ENCODE results near the gene EVL.
A peak's percentile ranks its signal among the peaks of the same experiment; 100 is the strongest.

EVL gene

GRCh38 chr14:100118396-100119011 lies 53.3 kb downstream of the EVL start:
- H3K27ac ChIP-seq (ENCODE audit: low read depth, low read length), result no peak overlapping the region
- no peaks in the 10 kb centered on the region for H3K27me3 ChIP-seq (ENCODE audit: insufficient read depth, low read length)
- H3K4me3 ChIP-seq (ENCODE audit: low read depth, low read length), result no peak overlapping the region
- no peaks in the 10 kb centered on the region for H3K36me3 ChIP-seq (ENCODE audit: insufficient read depth, low read length)
- no peaks in the 10 kb centered on the region for H3K4me1 ChIP-seq (ENCODE audit: control insufficient read depth, insufficient read depth, low read length, unreplicated experiment)
- no peaks in the 10 kb centered on the region for H3K79me2 ChIP-seq (ENCODE audit: control insufficient read depth, insufficient read depth, low read length, unreplicated experiment)
- H2AFZ ChIP-seq (ENCODE audit: low read length, unreplicated experiment), result no peak overlapping the region

GRCh38 chr14:100119251-100119650 lies 54.0 kb downstream of the EVL start:
- Histone ChIP-seq H3K36me3 (ENCODE audit: insufficient read depth, low read length) (no peaks in the 10 kb centered on the region), H3K79me2 (ENCODE audit: control insufficient read depth, insufficient read depth, low read length, unreplicated experiment) (no peaks in the 10 kb centered on the region), H3K4me3 (ENCODE audit: low read depth, low read length) (no peak overlapping the region), H3K27me3 (ENCODE audit: insufficient read depth, low read length) (no peaks in the 10 kb centered on the region), H2AFZ (ENCODE audit: low read length, unreplicated experiment) (no peak overlapping the region), H3K27ac (ENCODE audit: low read depth, low read length) (no peak overlapping the region), H3K4me1 (ENCODE audit: control insufficient read depth, insufficient read depth, low read length, unreplicated experiment) (no peaks in the 10 kb centered on the region)

GRCh38 chr14:100120522-100121269 lies 55.5 kb downstream of the EVL start:
- H3K27ac ChIP-seq (ENCODE audit: low read depth, low read length), result no peak overlapping the region
- H2AFZ ChIP-seq (ENCODE audit: low read length, unreplicated experiment), result no peak overlapping the region
- no peaks in the 10 kb centered on the region for H3K27me3 ChIP-seq (ENCODE audit: insufficient read depth, low read length)
- H3K4me3 ChIP-seq (ENCODE audit: low read depth, low read length), result no peak overlapping the region
- no peaks in the 10 kb centered on the region for H3K79me2 ChIP-seq (ENCODE audit: control insufficient read depth, insufficient read depth, low read length, unreplicated experiment)
- no peaks in the 10 kb centered on the region for H3K4me1 ChIP-seq (ENCODE audit: control insufficient read depth, insufficient read depth, low read length, unreplicated experiment)
- H3K36me3 ChIP-seq (ENCODE audit: insufficient read depth, low read length), result no peaks in the 10 kb centered on the region

- no peak overlapping the region for H2AFZ ChIP-seq (ENCODE audit: low read length, unreplicated experiment)
- H3K27ac ChIP-seq (ENCODE audit: low read depth, low read length), result no peak overlapping the region
- no peaks in the 10 kb centered on the region for H3K79me2 ChIP-seq (ENCODE audit: control insufficient read depth, insufficient read depth, low read length, unreplicated experiment)
- no peaks in the 10 kb centered on the region for H3K36me3 ChIP-seq (ENCODE audit: insufficient read depth, low read length)
- no peaks in the 10 kb centered on the region for H3K27me3 ChIP-seq (ENCODE audit: insufficient read depth, low read length)
- no peak overlapping the region for H3K4me3 ChIP-seq (ENCODE audit: low read depth, low read length)
- no peaks in the 10 kb centered on the region for H3K4me1 ChIP-seq (ENCODE audit: control insufficient read depth, insufficient read depth, low read length, unreplicated experiment)
Observed at GRCh38 chr14:100121643-100122480, 56.6 kb downstream of the EVL start.

GRCh38 chr14:100122481-100123223 lies 57.4 kb downstream of the EVL start:
- no peaks in the 10 kb centered on the region for H3K27me3 ChIP-seq (ENCODE audit: insufficient read depth, low read length)
- H3K79me2 ChIP-seq (ENCODE audit: control insufficient read depth, insufficient read depth, low read length, unreplicated experiment), result no peaks in the 10 kb centered on the region
- no peaks in the 10 kb centered on the region for H3K4me1 ChIP-seq (ENCODE audit: control insufficient read depth, insufficient read depth, low read length, unreplicated experiment)
- no peak overlapping the region for H2AFZ ChIP-seq (ENCODE audit: low read length, unreplicated experiment)
- no peak overlapping the region for H3K4me3 ChIP-seq (ENCODE audit: low read depth, low read length)
- no peak overlapping the region for H3K27ac ChIP-seq (ENCODE audit: low read depth, low read length)
- no peaks in the 10 kb centered on the region for H3K36me3 ChIP-seq (ENCODE audit: insufficient read depth, low read length)

GRCh38 chr14:100123618-100124017 lies 58.4 kb downstream of the EVL start:
- H3K27ac ChIP-seq (ENCODE audit: low read depth, low read length), result no peak overlapping the region
- no peaks in the 10 kb centered on the region for H3K79me2 ChIP-seq (ENCODE audit: control insufficient read depth, insufficient read depth, low read length, unreplicated experiment)

GRCh38 chr14:100124551-100125088 lies 59.4 kb downstream of the EVL start:
- no peak overlapping the region for H3K27ac ChIP-seq (ENCODE audit: low read depth, low read length)
- peaks cover 12% of the 10 kb centered on the region for H3K4me1 ChIP-seq (ENCODE audit: control insufficient read depth, insufficient read depth, low read length, unreplicated experiment)
- H3K27me3 ChIP-seq (ENCODE audit: insufficient read depth, low read length), result no peaks in the 10 kb centered on the region
- no peak overlapping the region for H3K4me3 ChIP-seq (ENCODE audit: low read depth, low read length)
- no peaks in the 10 kb centered on the region for H3K36me3 ChIP-seq (ENCODE audit: insufficient read depth, low read length)
- H3K79me2 ChIP-seq (ENCODE audit: control insufficient read depth, insufficient read depth, low read length, unreplicated experiment), result no peaks in the 10 kb centered on the region
- H2AFZ ChIP-seq (ENCODE audit: low read length, unreplicated experiment), result no peak overlapping the region

More at GRCh38 chr14:100123618-100124017, 58.4 kb downstream of the EVL start:
- Histone ChIP-seq H2AFZ (ENCODE audit: low read length, unreplicated experiment) (no peak overlapping the region), H3K27me3 (ENCODE audit: insufficient read depth, low read length) (no peaks in the 10 kb centered on the region), H3K4me3 (ENCODE audit: low read depth, low read length) (no peak overlapping the region), H3K36me3 (ENCODE audit: insufficient read depth, low read length) (no peaks in the 10 kb centered on the region), H3K4me1 (ENCODE audit: control insufficient read depth, insufficient read depth, low read length, unreplicated experiment) (peaks cover 2% of the 10 kb centered on the region)

- no peaks in the 10 kb centered on the region for H3K27me3 ChIP-seq (ENCODE audit: insufficient read depth, low read length)
- H3K4me1 ChIP-seq (ENCODE audit: control insufficient read depth, insufficient read depth, low read length, unreplicated experiment), result peaks cover 12% of the 10 kb centered on the region
Observed at GRCh38 chr14:100126401-100126800, 61.2 kb downstream of the EVL start.

GRCh38 chr14:100127853-100128455 lies 62.7 kb downstream of the EVL start:
- H3K27ac ChIP-seq (ENCODE audit: low read depth, low read length), result no peak overlapping the region
- H3K79me2 ChIP-seq (ENCODE audit: control insufficient read depth, insufficient read depth, low read length, unreplicated experiment), result no peaks in the 10 kb centered on the region
- H3K4me3 ChIP-seq (ENCODE audit: low read depth, low read length), result no peak overlapping the region
- H3K27me3 ChIP-seq (ENCODE audit: insufficient read depth, low read length), result no peaks in the 10 kb centered on the region
- peaks cover 24% of the 10 kb centered on the region for H3K4me1 ChIP-seq (ENCODE audit: control insufficient read depth, insufficient read depth, low read length, unreplicated experiment)
- no peaks in the 10 kb centered on the region for H3K36me3 ChIP-seq (ENCODE audit: insufficient read depth, low read length)
- no peak overlapping the region for H2AFZ ChIP-seq (ENCODE audit: low read length, unreplicated experiment)

More at GRCh38 chr14:100126401-100126800, 61.2 kb downstream of the EVL start:
- Histone ChIP-seq H3K79me2 (ENCODE audit: control insufficient read depth, insufficient read depth, low read length, unreplicated experiment) (no peaks in the 10 kb centered on the region), H3K36me3 (ENCODE audit: insufficient read depth, low read length) (no peaks in the 10 kb centered on the region), H3K27ac (ENCODE audit: low read depth, low read length) (no peak overlapping the region), H3K4me3 (ENCODE audit: low read depth, low read length) (no peak overlapping the region), H2AFZ (ENCODE audit: low read length, unreplicated experiment) (no peak overlapping the region)

GRCh38 chr14:100128688-100129087 lies 63.5 kb downstream of the EVL start:
- no peaks in the 10 kb centered on the region for H3K36me3 ChIP-seq (ENCODE audit: insufficient read depth, low read length)
- H3K27me3 ChIP-seq (ENCODE audit: insufficient read depth, low read length), result no peaks in the 10 kb centered on the region
- H3K4me1 ChIP-seq (ENCODE audit: control insufficient read depth, insufficient read depth, low read length, unreplicated experiment), result peaks cover 24% of the 10 kb centered on the region

More at GRCh38 chr14:100128688-100129087, 63.5 kb downstream of the EVL start:
- no peaks in the 10 kb centered on the region for H3K79me2 ChIP-seq (ENCODE audit: control insufficient read depth, insufficient read depth, low read length, unreplicated experiment)
- peak overlapping the region; percentile 29 for H3K27ac ChIP-seq (ENCODE audit: low read depth, low read length)
- no peak overlapping the region for H3K4me3 ChIP-seq (ENCODE audit: low read depth, low read length)
- no peak overlapping the region for H2AFZ ChIP-seq (ENCODE audit: low read length, unreplicated experiment)
